Measurements from ENCODE around the gene ADRA2A. TPM values are rescaled to one million over a fixed set of nuclear protein-coding genes. Genes with fewer than 3 reads are reported as not detected.

The ADRA2A gene
- polyA plus RNA-seq, 1 experiment: not detected

GRCh38 chr10:111086574-111086973 lies 9.7 kb downstream of the ADRA2A start:
- no peak for DNase-seq (ENCODE audit: low read depth, low spot score)
- Histone ChIP-seq H3K9me3 (ENCODE audit: control insufficient read depth, insufficient read depth, low read length) (no peaks in the 10 kb centered on the region; the same call in 1 of the 2 replicates), H3K27ac (ENCODE audit: low read depth, low read length) (no peak overlapping the region), H3K27me3 (ENCODE audit: control insufficient read depth, insufficient read depth, low read length) (no peaks in the 10 kb centered on the region), H3K4me3 (ENCODE audit: low read depth, low read length) (no peak overlapping the region)
- CTCF ChIA-PET: interaction anchor here (0.6 to 1.1 kb wide), 2 partner anchors 10 to 407 kb away, joined by 7 to 8 read pairs; partner anchors contain the start of gene ADRA2A
- TF ChIP-seq CTCF (IDR thresholded peaks at IDR 0.05; ENCODE audit: low read depth, low read length): no peak
- POLR2A ChIA-PET: no interaction called here

- no peak for DNase-seq (ENCODE audit: low read depth, low spot score)
- H3K4me3 ChIP-seq (ENCODE audit: low read depth, low read length): no peak overlapping the region
- POLR2A ChIA-PET: no interaction called here
- TF ChIP-seq CTCF (IDR thresholded peaks at IDR 0.05; ENCODE audit: low read depth, low read length): no peak
- CTCF ChIA-PET: no interaction called here
- no peaks in the 10 kb centered on the region for H3K27me3 ChIP-seq (ENCODE audit: control insufficient read depth, insufficient read depth, low read length)
- H3K27ac ChIP-seq (ENCODE audit: low read depth, low read length): no peak overlapping the region
- H3K9me3 ChIP-seq (ENCODE audit: control insufficient read depth, insufficient read depth, low read length): no peaks in the 10 kb centered on the region; the same call in 1 of the 2 replicates
These were observed 10.5 kb downstream of the ADRA2A start for GRCh38 chr10:111087331-111087756.

- POLR2A ChIA-PET: no interaction called here
- DNase-seq (ENCODE audit: low read depth, low spot score): no peak
- CTCF ChIA-PET: no interaction called here
- Histone ChIP-seq H3K27me3 (ENCODE audit: control insufficient read depth, insufficient read depth, low read length) (no peaks in the 10 kb centered on the region), H3K9me3 (ENCODE audit: control insufficient read depth, insufficient read depth, low read length) (no peaks in the 10 kb centered on the region; the same call in 1 of the 2 replicates), H3K27ac (ENCODE audit: low read depth, low read length) (no peak overlapping the region), H3K4me3 (ENCODE audit: low read depth, low read length) (no peak overlapping the region)
- no peak for TF ChIP-seq CTCF (IDR thresholded peaks at IDR 0.05; ENCODE audit: low read depth, low read length)
These were observed 11.2 kb downstream of the ADRA2A start for GRCh38 chr10:111087968-111088505.

- TF ChIP-seq CTCF (IDR thresholded peaks at IDR 0.05; ENCODE audit: low read depth, low read length): no peak
- CTCF ChIA-PET: no interaction called here
- no peak for DNase-seq (ENCODE audit: low read depth, low spot score)
- no peaks in the 10 kb centered on the region for H3K27me3 ChIP-seq (ENCODE audit: control insufficient read depth, insufficient read depth, low read length)
- H3K9me3 ChIP-seq (ENCODE audit: control insufficient read depth, insufficient read depth, low read length): no peaks in the 10 kb centered on the region; the same call in 1 of the 2 replicates
- POLR2A ChIA-PET: no interaction called here
- no peak overlapping the region for H3K4me3 ChIP-seq (ENCODE audit: low read depth, low read length)
- H3K27ac ChIP-seq (ENCODE audit: low read depth, low read length): no peak overlapping the region
These were observed 12.5 kb downstream of the ADRA2A start for GRCh38 chr10:111089293-111089692.

GRCh38 chr10:111091833-111092232 lies 15.0 kb downstream of the ADRA2A start:
- POLR2A ChIA-PET: no interaction called here
- Histone ChIP-seq H3K9me3 (ENCODE audit: control insufficient read depth, insufficient read depth, low read length) (no peaks in the 10 kb centered on the region), H3K4me3 (ENCODE audit: low read depth, low read length) (no peak overlapping the region), H3K27me3 (ENCODE audit: control insufficient read depth, insufficient read depth, low read length) (no peaks in the 10 kb centered on the region), H3K27ac (ENCODE audit: low read depth, low read length) (no peak overlapping the region)
- TF ChIP-seq CTCF (IDR thresholded peaks at IDR 0.05; ENCODE audit: low read depth, low read length): no peak
- CTCF ChIA-PET: no interaction called here
- no peak for DNase-seq (ENCODE audit: low read depth, low spot score)
